IPS-15b (cell line): Measurements from ENCODE around the gene LRP5.
"Not testable (repeated sequence)": the region's sequence is repeated elsewhere in the genome, so short reads cannot be mapped to it uniquely, and the experiment has no call there.

ENCODE experiments used
- H3K27me3 ChIP-seq: one replicate; pipeline ENCODE4 v1.6.1; 2013; ENCODE audit warnings: low read length; ENCODE audit not compliant: control insufficient read depth, insufficient read depth
- H3K36me3 ChIP-seq: one replicate; pipeline ENCODE4 v1.6.1; 2013; ENCODE audit warnings: low read length; ENCODE audit not compliant: control insufficient read depth, insufficient read depth
- H3K4me1 ChIP-seq: one replicate; pipeline ENCODE4 v1.6.1; 2013; ENCODE audit warnings: mild to moderate bottlenecking, low read length; ENCODE audit not compliant: control insufficient read depth, insufficient read depth
- H3K4me3 ChIP-seq: one replicate; pipeline ENCODE4 v1.5.1; 2013; ENCODE audit warnings: low read depth, low read length
- H3K9ac ChIP-seq: one replicate; pipeline ENCODE4 v1.6.1; 2013; ENCODE audit warnings: low read depth, mild to moderate bottlenecking, low read length
- H3K9me3 ChIP-seq: one replicate; pipeline ENCODE4 v1.6.1; 2013; ENCODE audit warnings: mild to moderate bottlenecking, low read length; ENCODE audit not compliant: control insufficient read depth, insufficient read depth

LRP5 gene

DNA sequence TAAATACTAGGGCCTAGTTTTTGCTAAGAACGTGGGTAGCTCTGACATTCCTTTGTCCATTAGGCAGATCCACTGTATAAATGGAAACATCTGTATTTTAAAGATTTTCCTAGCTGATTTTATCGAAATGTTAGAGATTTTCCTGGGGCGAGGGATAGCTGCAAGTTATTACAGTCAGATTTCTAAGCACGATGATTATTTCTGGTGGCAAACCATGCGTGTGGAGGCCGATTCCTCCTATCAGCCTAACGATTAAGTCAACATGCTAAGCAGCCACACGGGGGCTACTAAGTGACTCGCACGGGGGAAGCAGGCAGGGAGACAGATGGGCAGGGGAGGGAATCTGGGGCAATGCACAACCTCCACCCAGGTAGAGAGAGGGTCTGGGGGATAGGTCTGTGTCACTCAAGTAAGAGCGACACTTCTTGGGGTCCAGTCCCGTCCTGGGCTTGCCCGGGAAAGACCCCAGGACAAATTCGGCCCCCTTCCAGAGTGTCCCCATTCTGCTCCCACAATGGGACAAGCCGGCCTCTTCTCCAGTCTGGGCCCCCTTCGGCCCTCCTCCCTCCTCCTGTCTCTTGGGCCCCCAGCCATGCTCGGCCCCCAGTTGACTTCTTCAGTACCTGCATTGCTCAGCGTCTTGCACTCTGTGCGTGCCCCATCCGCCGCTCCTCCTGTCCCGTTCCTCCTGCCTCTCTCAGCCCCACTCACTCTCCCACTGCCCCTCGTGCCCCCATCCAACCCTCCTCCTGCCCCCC is 41.2 kb upstream of the LRP5 start:
- peak overlapping the region; percentile 80 for H3K4me3 ChIP-seq
- peak overlapping the region; percentile 75 for H3K9ac ChIP-seq
- H3K4me1 ChIP-seq, result peaks cover 5% of the 10 kb centered on the region
- H3K36me3 ChIP-seq, result peaks cover 21% of the 10 kb centered on the region
- no peaks in the 10 kb centered on the region for H3K27me3 ChIP-seq
- H3K9me3 ChIP-seq, result no peaks in the 10 kb centered on the region

DNA sequence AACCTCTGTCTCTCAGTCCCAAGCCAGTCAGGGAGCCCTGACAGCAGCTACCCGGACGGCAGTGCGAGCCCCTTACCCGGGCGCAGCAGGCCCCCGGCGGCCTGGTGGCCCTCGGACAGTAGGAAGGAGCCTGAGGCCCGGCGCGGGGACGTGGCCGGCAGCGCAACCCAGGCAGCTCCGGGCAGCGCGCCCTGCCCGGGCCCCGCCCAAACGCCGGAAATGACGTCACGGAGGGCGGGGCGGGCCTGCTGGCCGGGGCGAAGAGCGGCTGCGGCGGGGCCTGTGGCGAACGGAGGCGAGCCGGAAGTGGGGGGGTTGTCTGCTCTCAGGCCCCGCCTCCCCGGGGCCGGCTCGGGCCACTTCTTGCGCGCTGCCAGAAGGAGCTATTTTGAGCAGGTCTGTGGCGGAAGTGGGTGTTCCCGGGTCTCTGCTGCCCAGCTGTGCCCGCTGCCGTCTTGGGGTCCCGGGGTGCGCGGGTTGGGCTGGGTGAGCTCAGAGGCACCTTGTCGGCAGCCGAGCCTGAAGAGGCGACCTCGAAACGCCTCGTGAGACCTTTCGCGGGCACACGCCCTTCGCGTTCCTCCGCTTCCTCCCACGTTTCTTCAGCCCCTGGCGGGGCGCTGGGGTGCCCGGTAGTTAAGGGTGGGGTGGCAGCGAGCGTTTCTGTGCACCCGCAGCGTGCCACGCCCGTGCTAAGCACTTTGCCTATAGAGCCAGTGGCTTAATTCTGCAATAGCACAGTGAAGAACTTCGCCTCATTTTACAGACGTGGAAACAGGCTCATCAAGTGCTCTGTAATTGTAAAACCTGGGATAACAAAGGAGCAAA is 40.4 kb upstream of the LRP5 start, which contains the start of gene C11orf24:
Gene C11orf24 (minus strand): TSS at position 193 of the 828 bp plus-strand sequence. CDS start 8,206 bp downstream, outside the sequence.
- H3K9me3 ChIP-seq, result no peaks in the 10 kb centered on the region
- peak within 1 kb of the TSS; percentile 87 for H3K9ac ChIP-seq
- peaks cover 17% of the 10 kb centered on the region for H3K36me3 ChIP-seq
- H3K27me3 ChIP-seq, result no peaks in the 10 kb centered on the region
- peak within 1 kb of the TSS; percentile 89 for H3K4me3 ChIP-seq
- H3K4me1 ChIP-seq, result peaks cover 5% of the 10 kb centered on the region

DNA sequence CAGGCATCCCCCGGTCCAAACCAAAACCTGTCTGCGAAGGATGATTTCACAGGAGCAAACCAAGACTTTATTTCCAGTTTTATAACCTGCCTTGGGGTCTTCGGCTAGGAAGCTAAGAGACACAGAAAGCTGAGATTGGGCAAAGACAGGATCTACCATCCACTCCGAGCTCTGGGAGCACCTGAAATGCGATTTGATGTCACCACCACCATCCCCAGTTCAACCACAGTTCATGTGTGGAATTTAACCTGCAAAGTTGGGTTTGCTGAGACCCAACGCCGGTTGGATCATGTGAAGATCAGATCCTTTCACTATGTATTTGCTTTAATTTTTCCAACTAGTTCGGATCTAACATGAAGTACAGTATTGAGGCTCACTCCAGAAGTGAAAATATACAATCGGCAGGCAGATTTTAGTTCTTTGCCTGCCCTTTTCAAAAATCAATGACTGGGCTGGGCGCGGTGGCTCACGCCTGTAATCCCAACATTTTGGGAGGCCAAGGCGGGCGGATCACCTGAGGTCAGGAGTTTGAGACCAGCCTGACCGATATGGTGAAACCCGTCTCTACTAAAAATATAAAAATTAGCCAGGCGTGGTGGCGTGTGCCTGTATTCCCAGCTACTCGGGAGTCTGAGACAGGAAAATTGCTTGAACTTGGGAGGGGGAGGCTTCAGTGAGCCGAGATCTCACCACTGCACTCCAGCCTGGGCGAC is 39.2 kb upstream of the LRP5 start:
- Histone ChIP-seq H3K36me3 (peaks cover 7% of the 10 kb centered on the region), H3K4me1 (peaks cover 5% of the 10 kb centered on the region), H3K27me3 (no peaks in the 10 kb centered on the region), H3K4me3 (no peak overlapping the region), H3K9me3 (no peaks in the 10 kb centered on the region), H3K9ac (no peak overlapping the region)

DNA sequence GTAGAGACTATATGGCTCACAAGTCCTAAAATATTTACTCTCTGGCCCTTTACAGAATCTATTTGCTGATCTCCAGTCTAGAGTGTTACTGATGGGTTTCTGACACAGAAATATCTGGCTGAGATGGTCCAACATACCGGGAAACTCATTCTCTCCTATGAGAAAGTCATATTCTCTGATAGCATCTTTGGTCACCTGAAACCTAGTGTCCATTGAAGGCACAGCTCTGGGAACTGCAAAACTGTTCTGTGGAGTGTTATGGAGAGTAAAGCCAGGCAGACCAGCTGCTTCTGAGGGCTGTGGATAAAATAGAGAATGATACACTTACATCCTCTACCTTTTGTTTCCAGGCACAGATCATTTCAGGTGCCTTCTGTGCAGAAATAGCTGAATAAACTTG is 38.1 kb upstream of the LRP5 start:
- no peaks in the 10 kb centered on the region for H3K27me3 ChIP-seq
- H3K9ac ChIP-seq, result no peak overlapping the region
- peaks cover 4% of the 10 kb centered on the region for H3K36me3 ChIP-seq
- no peak overlapping the region for H3K4me3 ChIP-seq
- no peaks in the 10 kb centered on the region for H3K9me3 ChIP-seq
- peaks cover 5% of the 10 kb centered on the region for H3K4me1 ChIP-seq

DNA sequence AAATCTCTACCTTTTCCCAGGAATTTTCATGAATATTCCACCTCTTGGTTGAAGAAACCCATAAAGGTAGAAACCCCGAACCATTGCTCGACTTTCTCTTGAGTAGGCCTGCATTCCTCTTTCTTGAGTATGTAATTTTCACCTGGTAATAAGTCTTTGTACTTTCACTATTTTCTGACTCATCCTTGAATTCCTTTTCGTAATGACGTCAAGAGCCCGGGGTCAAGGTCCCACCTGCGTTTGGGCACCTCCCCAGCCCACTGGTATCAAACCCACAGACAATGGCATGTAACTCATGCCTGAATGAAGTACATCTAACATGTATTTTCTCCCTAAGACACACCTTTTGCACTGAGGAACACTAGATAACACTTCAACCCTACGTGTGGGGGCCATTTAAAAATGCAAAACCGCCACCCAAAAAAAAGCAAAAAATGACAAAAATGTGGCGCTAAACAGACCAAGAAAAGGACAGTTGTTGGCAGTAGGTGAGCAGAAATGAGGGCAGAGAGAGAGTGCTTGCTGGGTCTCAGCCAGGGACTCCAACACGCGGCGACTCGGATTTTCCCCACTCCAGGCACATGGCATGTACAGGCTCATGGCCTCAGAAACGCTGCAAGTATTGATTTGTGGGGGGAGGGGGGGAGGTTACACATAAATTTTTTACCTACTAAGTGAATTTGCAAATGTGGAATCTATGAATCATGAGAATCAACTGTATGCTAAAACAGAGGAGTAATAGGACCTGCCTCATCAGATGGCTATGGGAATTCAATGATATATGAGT is 36.5 kb upstream of the LRP5 start:
- Histone ChIP-seq H3K4me3 (no peak overlapping the region), H3K4me1 (peaks cover under 1% of the 10 kb centered on the region), H3K9me3 (no peaks in the 10 kb centered on the region), H3K27me3 (no peaks in the 10 kb centered on the region), H3K36me3 (no peaks in the 10 kb centered on the region), H3K9ac (no peak overlapping the region)

GRCh38 chr11:68276861-68277260 is 35.5 kb upstream of the LRP5 start:
- H3K27me3 ChIP-seq, result no peaks in the 10 kb centered on the region
- H3K9ac ChIP-seq, result no peak overlapping the region
- H3K4me3 ChIP-seq, result no peak overlapping the region
- H3K9me3 ChIP-seq, result no peaks in the 10 kb centered on the region
- H3K36me3 ChIP-seq, result no peaks in the 10 kb centered on the region
- no peaks in the 10 kb centered on the region for H3K4me1 ChIP-seq

DNA sequence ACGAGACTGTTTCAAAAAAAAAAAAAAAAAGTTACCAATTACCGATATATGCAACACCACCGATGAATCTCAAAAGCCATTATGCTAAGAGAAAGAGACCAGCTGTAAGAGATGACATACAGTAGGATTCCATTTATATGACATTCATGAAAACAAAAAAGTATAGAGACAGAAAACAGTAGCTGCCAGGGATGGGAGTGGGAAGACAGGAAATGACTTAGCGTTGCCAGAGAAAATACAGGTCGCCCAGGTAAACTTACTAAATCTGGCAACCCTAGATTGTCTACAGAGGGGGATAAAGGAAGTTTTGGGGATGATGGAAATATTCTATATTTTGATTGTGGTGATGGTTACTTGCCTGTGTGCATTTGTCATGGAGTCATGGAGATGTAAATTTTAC is 32.7 kb upstream of the LRP5 start:
- Histone ChIP-seq H3K9me3 (peaks cover under 1% of the 10 kb centered on the region), H3K36me3 (no peaks in the 10 kb centered on the region), H3K9ac (no peak overlapping the region), H3K4me3 (no peak overlapping the region), H3K27me3 (no peaks in the 10 kb centered on the region), H3K4me1 (no peaks in the 10 kb centered on the region)

- Histone ChIP-seq H3K4me3 (no peak overlapping the region), H3K36me3 (no peaks in the 10 kb centered on the region), H3K9me3 (peaks cover 3% of the 10 kb centered on the region), H3K27me3 (no peaks in the 10 kb centered on the region), H3K9ac (no peak overlapping the region), H3K4me1 (no peaks in the 10 kb centered on the region)
These were observed 30.1 kb upstream of the LRP5 start for GRCh38 chr11:68282141-68282860.

DNA sequence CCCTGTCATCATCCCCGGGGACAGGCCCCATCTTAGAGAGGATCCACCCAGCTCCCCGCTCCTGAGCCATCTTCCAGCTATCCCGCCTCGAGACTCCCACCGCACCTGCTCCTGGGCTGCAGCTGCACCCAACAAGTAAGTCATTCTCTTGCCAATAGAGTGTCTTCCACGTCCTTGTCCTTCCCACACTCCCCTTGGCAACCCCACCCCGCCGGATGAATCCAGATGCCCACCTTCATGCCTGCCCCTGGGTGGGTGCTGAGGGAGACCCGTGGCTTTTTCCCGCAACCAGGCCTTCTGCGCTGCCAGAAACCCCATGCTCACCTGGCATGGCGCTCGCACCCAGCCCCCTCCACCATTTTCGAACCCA is 29.5 kb upstream of the LRP5 start:
- H3K9ac ChIP-seq, result no peak overlapping the region

GRCh38 chr11:68284588-68284987 is 27.8 kb upstream of the LRP5 start:
- H3K9me3 ChIP-seq, result not testable (repeated sequence)

More for the DNA sequence above, 29.5 kb upstream of the LRP5 start:
- Histone ChIP-seq H3K9me3 (peaks cover 3% of the 10 kb centered on the region), H3K36me3 (no peaks in the 10 kb centered on the region), H3K27me3 (no peaks in the 10 kb centered on the region), H3K4me1 (no peaks in the 10 kb centered on the region), H3K4me3 (no peak overlapping the region)

More at GRCh38 chr11:68284588-68284987, 27.8 kb upstream of the LRP5 start:
- not testable (repeated sequence) for H3K27me3 ChIP-seq, H3K4me3 ChIP-seq, H3K9ac ChIP-seq, H3K36me3 ChIP-seq, H3K4me1 ChIP-seq
